PFSK-1 (cell line): ENCODE measurements around the gene RECQL5.

Source experiments
- FOXP2 ChIP-seq: optimal IDR thresholded peaks from 2 replicates; pipeline ENCODE3; 2011; ENCODE audit warnings: borderline replicate concordance, control low read depth, inconsistent platforms; ENCODE audit not compliant: insufficient read depth; ENCODE audit errors: extremely low read length, extremely low read depth
- POLR2AphosphoS5 ChIP-seq: IDR thresholded peaks from 2 replicates; pipeline ENCODE4 v1.6.1; 2012; ENCODE audit warnings: low read depth, mild to moderate bottlenecking, control low read depth, low read length, moderate library complexity
- REST ChIP-seq, 2 experiments: IDR thresholded peaks; 2 replicates each; pipeline versions ENCODE4 v1.6.1 to v1.8.0; 2011 to 2012; ENCODE audit warnings: low read depth in 2 of 2, low read length in 2 of 2, control low read depth in 1 of 2, inconsistent platforms in 1 of 2, mild to moderate bottlenecking in 1 of 2, moderate library complexity in 1 of 2; ENCODE audit not compliant: insufficient read depth in 1 of 2
- SIN3A ChIP-seq: IDR thresholded peaks from 2 replicates; pipeline ENCODE4 v1.6.1; 2012; ENCODE audit warnings: mild to moderate bottlenecking, low read length, moderate library complexity, borderline replicate concordance; ENCODE audit not compliant: insufficient read depth
- TAF1 ChIP-seq: IDR thresholded peaks from 2 replicates; pipeline ENCODE4 v1.6.1; 2012; ENCODE audit warnings: low read length, control low read depth, borderline replicate concordance; ENCODE audit not compliant: insufficient read depth

Gene RECQL5

GRCh38 chr17:75642182-75642783, 24.7 kb downstream of the RECQL5 start:
- TF ChIP-seq TAF1, result no peak
- TF ChIP-seq FOXP2, result no peak
- TF ChIP-seq REST (IDR thresholded peaks at IDR 0.05; ENCODE audit: insufficient read depth in 1 of 2, low read depth in 2 of 2, low read length in 2 of 2), result no peak
- no peak for TF ChIP-seq SIN3A
- no peak for TF ChIP-seq POLR2AphosphoS5

- TF ChIP-seq POLR2AphosphoS5 (no peak), SIN3A (no peak), TAF1 (no peak), REST (IDR thresholded peaks at IDR 0.05; ENCODE audit: insufficient read depth in 1 of 2, low read depth in 2 of 2, low read length in 2 of 2) (no peak), FOXP2 (no peak)
These were observed 25.6 kb downstream of the RECQL5 start for GRCh38 chr17:75641343-75641742.

- no peak for TF ChIP-seq POLR2AphosphoS5
- no peak for TF ChIP-seq FOXP2
- no peak for TF ChIP-seq TAF1
- no peak for TF ChIP-seq SIN3A
- TF ChIP-seq REST (IDR thresholded peaks at IDR 0.05; ENCODE audit: insufficient read depth in 1 of 2, low read depth in 2 of 2, low read length in 2 of 2), result no peak
These were observed 26.3 kb downstream of the RECQL5 start for GRCh38 chr17:75640556-75641119.

- TF ChIP-seq POLR2AphosphoS5, result no peak
- no peak for TF ChIP-seq REST (IDR thresholded peaks at IDR 0.05; ENCODE audit: insufficient read depth in 1 of 2, low read depth in 2 of 2, low read length in 2 of 2)
- no peak for TF ChIP-seq FOXP2
- TF ChIP-seq TAF1, result no peak
- no peak for TF ChIP-seq SIN3A
These were observed 27.0 kb downstream of the RECQL5 start for GRCh38 chr17:75639771-75640555.

- TF ChIP-seq POLR2AphosphoS5 (no peak), REST (IDR thresholded peaks at IDR 0.05; ENCODE audit: insufficient read depth in 1 of 2, low read depth in 2 of 2, low read length in 2 of 2) (no peak), SIN3A (no peak), FOXP2 (no peak), TAF1 (no peak)
These were observed 27.6 kb downstream of the RECQL5 start for GRCh38 chr17:75639327-75639726.
